RKO (cell line): ENCODE results near the gene GIPC2.
"Not testable (repeated sequence)": the region's sequence is repeated elsewhere in the genome, so short reads cannot be mapped to it uniquely, and the experiment has no call there.

Source experiments
- DNase-seq: peaks from one replicate; pipeline ENCODE4 v3.0.0-alpha.2; 2016; ENCODE audit warnings: low spot score

Gene GIPC2

GRCh38 chr1:78068681-78069283 lies 23.0 kb downstream of the GIPC2 start:
- no peak for DNase-seq

DNA sequence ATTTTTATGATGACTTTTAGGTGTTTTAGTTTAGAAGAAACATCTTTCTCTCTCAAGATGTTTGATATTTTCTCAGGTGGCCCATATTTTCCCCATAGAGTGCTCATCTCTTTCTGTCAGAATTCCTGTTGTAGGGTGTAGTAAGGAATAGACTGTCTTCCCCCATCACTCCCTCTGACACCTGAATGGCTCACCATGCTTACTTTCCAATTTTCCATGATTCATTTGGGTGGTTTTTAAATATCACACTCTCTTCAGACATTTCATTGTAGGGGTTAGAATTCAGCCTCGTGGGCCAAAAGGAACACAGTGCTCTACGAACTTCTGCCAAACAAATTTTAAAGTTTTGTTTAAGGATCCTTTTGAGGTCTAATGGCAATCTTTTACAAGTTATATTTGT lies 24.0 kb downstream of the GIPC2 start:
- DNase-seq: no peak

DNA sequence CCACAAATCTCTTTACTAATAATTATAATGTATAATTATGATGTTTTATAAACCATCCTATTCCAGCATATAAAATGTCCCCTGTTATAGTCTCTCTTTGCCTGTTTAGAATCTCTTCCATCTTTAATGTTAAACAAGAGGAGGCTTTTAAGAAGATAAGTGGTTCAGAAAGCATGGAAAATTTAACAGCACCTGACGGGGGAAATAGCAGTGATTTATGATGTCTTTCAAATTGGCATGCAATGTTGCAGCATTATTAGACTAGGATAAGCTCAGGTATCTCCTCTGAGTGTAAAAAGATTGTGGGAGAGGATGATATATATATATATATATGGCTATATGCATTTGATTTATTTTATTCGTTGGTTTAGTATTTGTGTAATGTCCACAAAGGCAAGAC lies 24.4 kb downstream of the GIPC2 start:
- no peak for DNase-seq

GRCh38 chr1:78070758-78071157 lies 25.0 kb downstream of the GIPC2 start:
- peak; percentile 43 for DNase-seq

DNA sequence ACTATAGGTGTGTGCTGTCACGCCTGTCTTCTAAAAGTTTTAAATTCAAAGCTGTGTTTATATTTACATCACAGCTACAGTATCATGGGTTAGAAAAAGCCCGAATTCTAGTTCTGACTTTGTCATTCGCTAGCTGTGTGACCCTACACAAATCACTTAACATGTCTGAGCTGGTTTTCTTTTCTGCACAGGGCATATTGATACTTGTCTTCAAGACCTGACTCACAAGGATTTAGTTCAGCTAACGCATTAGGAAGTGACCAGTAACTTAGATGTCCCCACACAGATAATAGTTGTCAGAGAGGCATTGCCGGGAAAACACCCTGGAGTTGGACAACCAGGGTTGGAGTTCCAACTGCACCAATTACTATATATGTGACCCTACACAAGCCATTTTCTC lies 25.9 kb downstream of the GIPC2 start:
- no peak for DNase-seq

- no peak for DNase-seq
These were observed 26.4 kb downstream of the GIPC2 start for GRCh38 chr1:78072216-78072615.

DNA sequence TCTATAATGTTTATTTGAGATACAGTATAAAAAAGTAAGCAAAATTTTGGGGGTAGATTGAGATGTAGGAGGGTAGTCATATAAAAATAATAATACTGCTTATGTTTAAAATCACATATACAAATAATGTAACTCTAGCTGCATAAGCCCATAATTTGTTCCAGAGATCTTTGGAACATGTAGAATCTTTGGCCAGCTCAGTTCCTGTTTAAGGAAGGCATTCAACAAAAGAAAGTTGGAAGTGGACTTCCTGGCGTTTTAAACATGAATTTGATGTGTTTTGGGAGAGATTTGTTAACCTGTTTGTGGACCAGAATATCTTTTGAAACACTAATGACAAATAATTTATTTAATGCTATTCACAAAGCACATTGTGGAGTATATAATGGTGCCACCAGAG lies 27.7 kb downstream of the GIPC2 start:
- no peak for DNase-seq

DNA sequence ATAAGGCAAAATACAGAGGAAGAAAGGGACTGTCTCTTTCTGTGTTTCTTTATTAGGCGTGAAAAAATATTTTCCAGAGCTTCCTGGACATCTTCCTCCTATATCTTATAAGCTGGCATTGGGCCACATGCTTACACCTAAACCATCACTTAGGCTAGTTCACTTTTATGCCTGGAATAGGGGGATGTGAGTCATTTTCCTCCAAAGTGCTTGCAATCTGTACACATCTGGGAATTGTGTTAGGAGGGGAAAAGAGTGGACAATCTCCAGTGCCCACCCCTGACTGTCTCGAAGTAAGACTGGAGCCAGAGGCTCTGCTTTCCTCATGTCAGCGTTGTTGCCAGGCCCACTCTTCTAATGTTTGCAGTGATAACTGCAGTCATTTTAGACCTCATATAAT lies 29.9 kb downstream of the GIPC2 start:
- DNase-seq: no peak

DNA sequence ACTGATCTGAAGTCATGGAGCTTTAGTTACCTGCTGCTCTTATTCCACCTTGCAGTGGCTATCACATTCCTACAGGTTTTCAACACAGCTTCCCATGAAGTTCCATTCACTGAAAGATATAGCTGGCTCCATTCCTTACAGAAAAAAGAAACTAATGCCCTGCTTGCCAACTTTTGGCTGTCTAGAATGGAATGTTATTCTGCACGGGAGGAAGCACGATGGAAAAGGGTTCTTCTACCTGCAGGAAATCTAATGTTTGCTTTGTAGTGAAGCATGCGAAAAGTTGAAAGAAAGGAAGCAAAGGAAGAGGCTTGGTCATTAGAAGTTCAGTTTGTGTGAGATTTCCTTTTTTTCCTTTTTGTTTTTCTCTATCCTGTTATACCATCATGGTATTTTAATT lies 32.6 kb downstream of the GIPC2 start:
- no peak for DNase-seq

DNA sequence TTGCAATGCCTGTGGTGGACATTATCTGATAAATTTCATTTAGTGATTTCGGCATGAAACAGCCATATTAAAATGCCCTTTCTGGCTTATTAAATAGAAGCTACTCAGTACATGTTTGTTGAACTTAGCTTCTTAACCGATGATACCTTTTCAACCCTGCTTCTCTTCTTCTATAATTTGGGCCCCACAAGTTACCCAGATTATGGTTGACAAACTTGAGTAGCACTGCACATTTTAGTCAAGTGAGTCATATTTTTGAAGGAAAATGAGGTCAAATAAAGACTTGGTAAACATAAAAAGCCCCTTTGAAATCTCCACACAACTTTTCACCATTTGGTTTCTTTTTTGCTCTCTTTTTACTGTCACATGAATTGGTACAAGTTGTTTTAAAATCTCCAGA lies 33.8 kb downstream of the GIPC2 start:
- no peak for DNase-seq

DNA sequence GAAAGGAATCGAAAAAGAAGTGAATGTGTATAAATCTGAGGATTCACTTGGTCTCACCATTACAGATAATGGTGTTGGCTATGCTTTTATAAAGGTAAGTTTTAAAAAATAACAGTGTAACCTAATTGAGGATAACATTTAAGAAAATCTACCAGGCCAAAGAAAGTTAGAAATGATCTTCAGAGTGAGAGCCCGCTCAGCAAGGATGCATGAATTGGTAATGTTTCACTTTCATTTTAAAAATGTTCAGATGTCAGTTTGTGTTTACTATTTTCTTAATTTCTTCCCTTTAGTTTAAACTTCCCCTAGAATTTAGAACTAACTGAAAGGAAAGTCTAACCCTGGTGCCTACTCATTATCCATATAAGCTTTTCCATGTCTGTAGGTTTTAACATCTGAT lies 35.0 kb downstream of the GIPC2 start:
- no peak for DNase-seq

GRCh38 chr1:78081980-78082860 lies 36.5 kb downstream of the GIPC2 start:
- DNase-seq: peak; percentile 35

- not testable (repeated sequence) for DNase-seq
These were observed 38.9 kb downstream of the GIPC2 start for GRCh38 chr1:78084639-78085038.

DNA sequence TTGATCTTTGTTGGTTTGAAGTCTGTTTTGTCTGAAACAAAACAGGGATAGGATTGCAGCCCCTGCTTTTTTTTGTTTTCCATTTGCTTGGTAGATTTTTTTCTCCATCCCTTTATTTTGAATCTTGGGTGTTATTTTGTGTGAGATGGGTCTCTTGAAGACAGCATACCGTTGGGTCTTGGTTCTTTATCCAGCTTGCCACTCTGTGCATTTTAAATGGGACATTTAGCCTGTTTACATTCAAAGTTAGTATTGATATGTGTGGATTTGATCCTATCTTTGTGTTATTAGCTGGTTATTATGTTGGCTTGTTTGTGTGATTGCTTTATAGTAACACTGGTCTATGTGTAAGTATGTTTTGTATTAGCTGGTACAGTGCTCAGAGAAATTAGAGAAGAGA lies 40.9 kb downstream of the GIPC2 start:
- DNase-seq: no peak

DNA sequence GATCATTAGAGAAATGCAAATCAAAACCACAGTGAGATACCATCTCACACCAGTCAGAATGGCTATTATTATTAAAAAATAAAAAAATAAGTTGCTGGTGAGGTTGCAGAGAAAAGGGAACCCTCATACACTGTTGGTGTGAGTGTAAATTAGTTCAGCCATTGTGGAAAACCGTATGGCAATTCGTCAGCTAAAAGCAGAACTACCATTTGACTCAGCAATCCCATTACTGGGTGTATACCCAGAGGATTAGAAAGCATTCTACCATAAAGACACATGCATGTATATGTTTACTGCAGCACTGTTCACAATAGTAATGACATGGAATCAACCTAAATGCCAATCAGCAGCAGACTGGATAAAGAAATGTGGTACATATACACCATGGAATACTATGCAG lies 42.2 kb downstream of the GIPC2 start:
- DNase-seq: no peak

GRCh38 chr1:78088486-78088885 lies 42.7 kb downstream of the GIPC2 start:
- DNase-seq: no peak

DNA sequence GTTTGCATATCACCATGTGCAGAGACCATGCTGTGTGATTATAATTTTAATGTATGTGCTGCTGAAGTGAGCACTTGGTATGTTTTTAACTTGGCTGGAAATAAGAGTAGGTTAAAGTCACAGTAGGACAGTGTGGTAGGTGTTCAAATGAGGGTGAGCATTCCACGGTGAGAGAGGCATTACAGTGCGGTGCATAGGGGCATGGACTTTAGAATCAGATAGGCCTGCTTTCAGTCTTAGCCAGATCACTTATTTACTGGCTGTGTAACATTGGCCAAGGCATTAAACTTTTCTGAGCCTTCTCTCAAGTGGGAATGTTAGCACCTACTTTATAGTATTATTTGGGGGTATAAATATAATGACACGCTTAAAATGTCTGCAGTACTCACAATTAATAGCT lies 43.2 kb downstream of the GIPC2 start:
- DNase-seq: no peak

GRCh38 chr1:78090472-78091133 lies 44.8 kb downstream of the GIPC2 start:
- DNase-seq: no peak

GRCh38 chr1:78091215-78091813 lies 45.5 kb downstream of the GIPC2 start:
- no peak for DNase-seq

GRCh38 chr1:78091886-78092285 lies 46.1 kb downstream of the GIPC2 start:
- DNase-seq: no peak

DNA sequence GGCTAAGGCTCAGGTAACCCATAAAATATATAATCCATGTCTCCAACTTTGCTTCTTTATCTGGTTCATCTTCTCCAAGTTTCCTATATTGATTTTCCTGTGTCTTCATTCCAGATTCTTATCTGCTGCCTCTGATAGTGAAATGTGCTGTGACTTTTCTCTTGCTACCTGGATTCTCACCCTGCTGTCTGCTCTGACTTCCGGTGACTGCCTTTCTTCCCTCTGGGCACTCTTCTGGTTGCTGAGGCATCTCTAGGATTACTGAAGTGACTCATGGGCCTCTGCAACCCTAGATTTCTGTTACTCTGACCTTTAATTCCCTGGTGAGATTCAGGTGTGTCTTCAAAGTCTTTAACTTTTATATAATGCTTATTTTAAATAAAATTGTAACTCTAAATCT lies 46.9 kb downstream of the GIPC2 start:
- no peak for DNase-seq

DNA sequence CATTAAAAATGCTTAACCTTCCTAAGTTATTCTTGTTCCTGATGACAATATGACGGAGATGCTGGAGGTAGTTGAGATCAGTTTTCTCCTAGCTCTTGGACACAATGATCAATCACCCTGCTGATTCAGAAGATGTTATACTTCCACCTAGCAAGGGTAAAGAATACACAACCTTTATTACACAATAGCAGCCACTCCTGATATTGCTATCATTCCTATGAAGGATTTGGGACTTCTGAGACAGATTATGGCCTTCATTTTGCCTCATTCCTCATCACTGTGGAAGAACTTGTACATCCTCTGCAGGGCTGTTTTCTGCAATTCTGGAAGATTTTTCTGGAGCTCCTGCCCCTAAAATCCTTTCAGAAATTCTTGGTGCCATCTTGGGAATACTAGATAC lies 47.8 kb downstream of the GIPC2 start:
- DNase-seq: no peak

DNA sequence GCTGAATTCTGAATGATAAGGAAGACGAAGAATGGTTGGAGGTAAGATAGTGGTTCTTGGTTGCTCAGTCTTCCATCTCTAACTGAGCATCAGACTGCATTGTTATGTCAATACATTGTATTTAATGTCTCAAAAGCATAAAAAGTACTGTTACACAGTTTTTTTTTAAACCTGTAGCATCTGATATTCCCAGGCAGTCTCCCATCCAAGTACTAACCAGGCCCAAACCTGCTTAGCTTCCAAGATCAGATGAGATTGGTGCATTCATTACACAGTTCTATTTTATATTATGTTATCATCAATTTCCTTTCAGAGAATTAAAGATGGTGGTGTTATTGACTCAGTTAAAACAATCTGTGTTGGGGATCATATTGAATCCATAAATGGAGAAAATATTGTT lies 48.9 kb downstream of the GIPC2 start:
- no peak for DNase-seq
